Lower leg skin (tissue), 4 donors: ENCODE data around the gene MTRFR. TPM values are rescaled to one million over a fixed set of nuclear protein-coding genes. Genes with fewer than 3 reads are reported as not detected.
A peak's percentile ranks its signal among the peaks of the same experiment; 100 is the strongest.

Source experiments
- DNase-seq, 2 donors: peaks; one replicate each; pipeline ENCODE4 v3.0.0-alpha.2; 2019; ENCODE audit warnings: low spot score in 2 of 2
- H3K4me3 ChIP-seq: fragments of 200-600 bp; sonication (generic); 2 replicates; pipeline ENCODE4 v1.5.1; 2017; ENCODE audit warnings: mild to moderate bottlenecking, low read depth; ENCODE audit not compliant: poor library complexity, severe bottlenecking
- CTCF ChIP-seq, 3 donors: fragments of 450-650 bp; IDR thresholded peaks; one replicate each; pipeline ENCODE4 v1.5.1; 2016; ENCODE audit warnings: antibody characterized with exemption in 3 of 3, mild to moderate bottlenecking in 3 of 3, moderate library complexity in 2 of 3
- POLR2A ChIP-seq, 2 donors: fragments of 450-650 bp; IDR thresholded peaks; one replicate each; pipeline ENCODE4 v1.6.1; 2016 to 2017; ENCODE audit warnings: antibody characterized with exemption in 2 of 2, mild to moderate bottlenecking in 1 of 2, moderate library complexity in 1 of 2
- WGBS, 2 donors: methylation state at CpG; one replicate each; pipeline ENCODE4 v1.1.5; 2018; 5-methylcytosine and 5-hydroxymethylcytosine counted together
- intact Hi-C: fragments of 100-400 bp; cut with DNase I; formaldehyde crosslinking; loops from one replicate; pipeline ENCODE4 v1.15.0; 2023; ENCODE audit warnings: low total_unique reads
- total RNA-seq, 4 donors: library from RNA; depleted of rRNA; stranded (reverse); fragments of >200 nt; gene quantifications; one replicate each; pipeline ENCODE4 v1.1.0, GENCODE V29; 2016

MTRFR gene
- total RNA-seq, 4 donors from 2014 or later = 9.8 to 27.0 (median 11.8) TPM

- TF ChIP-seq POLR2A (IDR thresholded peaks at IDR 0.05) (peak in 1 of 2 donors; percentile 13), CTCF (IDR thresholded peaks at IDR 0.05) (no peak)
- peak in 1 of 2 donors; percentile 79 for DNase-seq
- WGBS, 2 donors = 2 to 8% methylated on average over 21 to 32 of the region's 42 CpGs
- intact Hi-C loops = no loop called here
- peak overlapping the region; percentile 69 for H3K4me3 ChIP-seq
Measured at GRCh38 chr12:123233505-123234308, 471 bp downstream of the MTRFR start.

DNA sequence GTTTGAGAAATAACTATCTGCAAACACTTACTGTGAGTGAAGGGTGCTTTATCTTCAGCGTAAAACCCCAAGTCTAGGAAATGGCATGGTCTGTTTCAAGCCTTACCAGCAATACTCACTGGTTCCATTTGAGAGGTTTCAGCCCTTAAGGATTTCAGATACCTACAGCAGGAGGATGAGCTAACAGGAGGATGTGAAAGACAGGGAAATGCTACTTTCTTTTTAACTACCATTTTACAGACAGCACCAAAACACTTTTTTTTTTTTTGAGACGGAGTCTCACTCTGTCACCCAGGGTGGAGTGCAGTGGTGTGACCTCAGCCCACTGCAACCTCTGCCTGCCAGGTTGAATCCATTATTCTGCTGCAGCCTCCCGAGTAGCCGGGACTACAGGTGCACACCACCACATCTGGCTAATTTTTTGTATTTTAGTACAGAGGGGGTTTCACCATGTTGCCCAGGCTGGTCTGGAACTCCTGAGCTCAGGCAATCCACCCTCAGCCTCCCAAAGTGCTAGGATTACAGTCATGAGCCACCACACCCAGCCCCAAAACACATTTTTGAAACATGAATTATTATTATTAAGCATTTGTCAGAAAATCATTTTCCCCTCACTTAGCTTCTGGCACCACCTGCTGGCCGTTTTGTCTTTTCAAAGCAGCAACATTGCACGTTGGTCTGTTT is 4.6 kb downstream of the MTRFR start:
- intact Hi-C loops = no loop called here
- peak; percentile 69 to 92 for DNase-seq

DNA sequence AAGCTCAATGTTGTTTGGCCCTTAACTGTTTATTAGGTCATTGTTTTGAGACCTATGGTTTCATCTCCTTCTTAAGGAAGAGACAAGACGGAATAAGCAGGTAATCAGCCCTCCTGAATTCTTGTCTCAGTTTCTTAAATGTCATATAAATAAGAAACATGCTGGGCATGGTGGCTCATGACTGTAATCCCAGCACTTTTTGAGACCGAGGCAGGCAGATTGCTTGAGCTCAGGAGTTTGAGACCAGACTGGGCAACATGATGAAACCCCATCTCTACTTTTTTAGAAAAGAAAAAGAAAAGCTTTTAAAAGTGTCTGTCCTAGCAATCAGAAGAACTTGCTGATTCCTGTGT is 5.1 kb downstream of the MTRFR start:
- H3K4me3 ChIP-seq = no peak overlapping the region
- WGBS, 2 donors = 52 to 54% methylated on average over 2 of the region's 2 CpGs
- DNase-seq = no peak
- intact Hi-C loops = no loop called here
- TF ChIP-seq POLR2A (IDR thresholded peaks at IDR 0.05) (no peak), CTCF (IDR thresholded peaks at IDR 0.05) (no peak)

More for the DNA sequence above, 4.6 kb downstream of the MTRFR start:
- TF ChIP-seq CTCF (IDR thresholded peaks at IDR 0.05) (no peak), POLR2A (IDR thresholded peaks at IDR 0.05) (no peak)
- WGBS, 2 donors = 54 to 59% methylated on average over 6 of the region's 6 CpGs
- H3K4me3 ChIP-seq = no peak overlapping the region

- no peak overlapping the region for H3K4me3 ChIP-seq
- TF ChIP-seq POLR2A (IDR thresholded peaks at IDR 0.05) (no peak), CTCF (IDR thresholded peaks at IDR 0.05) (no peak)
- 44 to 63% methylated on average over 6 of the region's 6 CpGs for WGBS, 2 donors
- intact Hi-C loops = no loop called here
- DNase-seq = peak in 1 of 2 donors; percentile 29
Measured at GRCh38 chr12:123238961-123239360, 5.7 kb downstream of the MTRFR start.

- WGBS, 2 donors = 34% methylated on average over 11 of the region's 11 CpGs
- DNase-seq = peak in 1 of 2 donors; percentile 72
- no peak for TF ChIP-seq POLR2A (IDR thresholded peaks at IDR 0.05)
- TF ChIP-seq CTCF (IDR thresholded peaks at IDR 0.05) = no peak
- intact Hi-C loops = no loop called here
- H3K4me3 ChIP-seq = no peak overlapping the region
Measured at GRCh38 chr12:123242116-123242904, 9.1 kb downstream of the MTRFR start.
